ENCODE data around the gene NHS. TPM values are rescaled to one million over a fixed set of nuclear protein-coding genes. Genes with fewer than 3 reads are reported as not detected.

NHS gene
- total RNA-seq, 1 donor from 2014 or later, result 117 TPM

DNA sequence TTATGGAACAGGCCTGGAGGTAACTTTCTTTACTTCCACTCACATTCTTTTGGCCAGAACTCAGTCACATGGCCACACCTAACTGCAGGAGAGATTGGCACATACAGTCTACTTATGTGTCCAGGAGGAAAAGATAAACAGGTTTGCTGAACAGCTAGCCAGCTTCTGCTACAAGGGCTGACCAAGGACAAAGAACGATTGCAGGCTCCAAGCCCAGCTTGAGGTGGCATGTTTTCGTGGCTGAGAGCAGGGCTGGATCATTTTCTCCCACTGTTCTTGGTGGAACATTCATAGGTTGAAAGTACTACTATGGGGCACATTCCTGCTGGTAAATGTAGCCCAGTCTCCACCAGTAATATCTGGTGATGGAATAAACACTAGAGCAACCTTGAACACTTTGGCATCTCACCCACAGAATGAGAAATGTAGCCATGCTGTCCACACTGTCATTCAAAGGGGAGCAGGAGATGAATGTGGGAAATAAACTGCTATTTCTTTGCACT is 28.2 kb downstream of the NHS start:
- Mint-ChIP-seq H3K36me3 (ENCODE audit: insufficient read depth) (peaks cover 7% of the 10 kb centered on the region), H3K4me1 (ENCODE audit: low read depth) (peaks cover 22% of the 10 kb centered on the region), H3K4me3 (ENCODE audit: low read depth) (no peak overlapping the region)

DNA sequence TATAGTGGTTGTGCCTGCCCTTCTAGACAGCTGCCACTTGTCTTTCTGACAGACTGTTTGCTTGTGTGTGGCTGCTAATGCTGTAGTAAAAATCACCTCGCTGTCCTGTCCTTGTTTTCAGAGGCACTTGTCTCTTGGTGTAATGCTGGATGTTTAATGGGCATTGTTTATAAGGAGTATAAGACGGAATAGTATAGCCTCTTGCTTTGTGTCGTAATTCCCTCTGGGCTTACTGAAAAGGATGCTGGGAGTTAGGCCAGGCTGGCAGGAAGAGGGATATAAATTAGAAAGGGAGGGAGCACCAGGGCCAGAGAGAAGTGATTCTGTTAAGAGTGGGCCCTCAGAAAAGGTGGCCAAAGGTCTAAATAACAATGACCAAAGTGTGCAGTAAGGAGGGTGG is 29.0 kb downstream of the NHS start:
- peaks cover 28% of the 10 kb centered on the region for H3K4me1 Mint-ChIP-seq (ENCODE audit: low read depth)
- no peak for DNase-seq (ENCODE audit: low spot score, unreplicated experiment)
- H3K4me3 Mint-ChIP-seq (ENCODE audit: low read depth), result no peak overlapping the region
- TF ChIP-seq, protein P1, sequence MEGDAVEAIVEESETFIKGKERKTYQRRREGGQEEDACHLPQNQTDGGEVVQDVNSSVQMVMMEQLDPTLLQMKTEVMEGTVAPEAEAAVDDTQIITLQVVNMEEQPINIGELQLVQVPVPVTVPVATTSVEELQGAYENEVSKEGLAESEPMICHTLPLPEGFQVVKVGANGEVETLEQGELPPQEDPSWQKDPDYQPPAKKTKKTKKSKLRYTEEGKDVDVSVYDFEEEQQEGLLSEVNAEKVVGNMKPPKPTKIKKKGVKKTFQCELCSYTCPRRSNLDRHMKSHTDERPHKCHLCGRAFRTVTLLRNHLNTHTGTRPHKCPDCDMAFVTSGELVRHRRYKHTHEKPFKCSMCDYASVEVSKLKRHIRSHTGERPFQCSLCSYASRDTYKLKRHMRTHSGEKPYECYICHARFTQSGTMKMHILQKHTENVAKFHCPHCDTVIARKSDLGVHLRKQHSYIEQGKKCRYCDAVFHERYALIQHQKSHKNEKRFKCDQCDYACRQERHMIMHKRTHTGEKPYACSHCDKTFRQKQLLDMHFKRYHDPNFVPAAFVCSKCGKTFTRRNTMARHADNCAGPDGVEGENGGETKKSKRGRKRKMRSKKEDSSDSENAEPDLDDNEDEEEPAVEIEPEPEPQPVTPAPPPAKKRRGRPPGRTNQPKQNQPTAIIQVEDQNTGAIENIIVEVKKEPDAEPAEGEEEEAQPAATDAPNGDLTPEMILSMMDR (IDR thresholded peaks at IDR 0.05; ENCODE audit: unreplicated experiment), result no peak
- H3K27me3 Mint-ChIP-seq, result no peaks in the 10 kb centered on the region
- H3K9me3 Mint-ChIP-seq (ENCODE audit: low read depth), result no peaks in the 10 kb centered on the region
- H3K36me3 Mint-ChIP-seq (ENCODE audit: insufficient read depth), result peaks cover 5% of the 10 kb centered on the region
- peak overlapping the region; percentile 45 for H3K27ac Mint-ChIP-seq

More for the DNA sequence above, 28.2 kb downstream of the NHS start:
- no peak for DNase-seq (ENCODE audit: low spot score, unreplicated experiment)
- Mint-ChIP-seq H3K27me3 (no peaks in the 10 kb centered on the region), H3K27ac (no peak overlapping the region), H3K9me3 (ENCODE audit: low read depth) (peaks cover 3% of the 10 kb centered on the region)
- TF ChIP-seq, protein P1 (IDR thresholded peaks at IDR 0.05; ENCODE audit: unreplicated experiment), result no peak

DNA sequence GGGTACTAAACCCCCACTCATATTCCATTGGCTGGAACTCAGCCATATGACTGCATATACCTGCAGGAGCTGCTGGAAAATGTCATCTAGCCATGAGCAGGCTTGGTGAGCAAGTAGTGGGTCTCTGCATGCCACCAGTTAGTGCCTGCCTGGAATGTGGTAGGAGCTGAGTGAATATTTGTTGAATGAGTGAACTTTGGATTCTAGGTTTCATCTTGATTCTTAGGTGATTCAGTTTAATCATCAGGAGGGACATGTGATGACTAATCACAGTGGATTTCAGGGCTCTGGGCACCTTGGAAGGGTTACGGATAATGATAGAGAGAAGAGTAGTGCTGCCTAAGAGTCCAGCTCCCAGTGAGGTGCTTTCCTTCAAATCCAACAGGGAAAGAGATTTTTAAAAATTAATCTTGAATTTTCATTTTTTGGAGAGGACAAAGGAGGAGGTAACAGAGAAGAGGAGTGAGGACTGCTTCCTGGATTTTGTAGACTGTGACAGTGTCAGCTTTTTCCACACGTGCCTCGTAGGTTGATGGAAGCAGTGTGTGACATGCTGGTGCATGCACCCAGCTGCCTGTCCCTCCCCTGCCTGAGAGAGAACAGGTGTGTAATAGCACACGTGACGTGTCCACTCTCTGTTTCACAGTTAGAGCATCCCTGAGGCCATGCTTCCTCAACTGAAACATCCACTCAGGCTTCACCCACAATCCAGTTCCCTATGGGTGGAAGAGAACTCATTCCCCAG is 30.4 kb downstream of the NHS start:
- TF ChIP-seq, protein P1 (IDR thresholded peaks at IDR 0.05; ENCODE audit: unreplicated experiment), result no peak
- Mint-ChIP-seq H3K27me3 (no peaks in the 10 kb centered on the region), H3K4me3 (ENCODE audit: low read depth) (no peak overlapping the region), H3K36me3 (ENCODE audit: insufficient read depth) (peaks cover 5% of the 10 kb centered on the region), H3K27ac (no peak overlapping the region), H3K4me1 (ENCODE audit: low read depth) (peaks cover 39% of the 10 kb centered on the region), H3K9me3 (ENCODE audit: low read depth) (no peaks in the 10 kb centered on the region)
- no peak for DNase-seq (ENCODE audit: low spot score, unreplicated experiment)

DNA sequence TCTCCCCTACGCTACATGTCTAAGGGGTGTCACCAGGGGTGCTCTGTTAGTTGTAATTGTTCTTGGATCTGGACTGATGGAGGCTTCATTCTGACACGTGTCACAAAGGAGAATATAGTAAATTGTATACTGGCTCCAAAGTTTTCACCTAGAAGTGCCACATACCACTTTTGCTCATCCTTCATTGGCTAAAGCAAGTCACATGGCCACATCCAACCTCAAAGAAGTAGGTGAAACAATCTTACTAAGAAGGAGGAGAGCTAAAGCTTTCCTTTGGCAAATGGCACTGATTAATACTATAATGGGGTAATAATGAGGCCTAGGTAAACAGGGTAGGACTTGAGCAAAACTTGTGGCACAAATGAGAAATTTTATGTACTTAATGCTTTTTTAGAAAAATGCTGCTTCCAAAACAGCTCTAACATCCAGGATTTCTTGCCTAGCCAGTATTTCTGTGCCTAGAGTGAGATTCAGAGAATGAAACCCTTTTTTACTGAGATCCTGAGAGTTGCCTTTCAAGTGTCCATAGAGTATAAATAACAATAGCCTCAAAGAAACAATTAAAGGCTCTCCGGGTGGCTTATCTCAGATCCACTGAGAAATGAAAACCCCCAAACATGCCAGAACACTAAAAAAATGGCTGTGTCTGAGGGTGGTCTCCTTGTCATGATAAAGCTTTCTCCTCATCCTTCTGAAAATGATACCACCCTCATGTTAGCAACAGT is 34.7 kb downstream of the NHS start:
- peak overlapping the region; percentile 62 for H3K27ac Mint-ChIP-seq
- no peaks in the 10 kb centered on the region for H3K27me3 Mint-ChIP-seq
- H3K36me3 Mint-ChIP-seq (ENCODE audit: insufficient read depth), result peaks cover 3% of the 10 kb centered on the region
- no peaks in the 10 kb centered on the region for H3K9me3 Mint-ChIP-seq (ENCODE audit: low read depth)
- H3K4me1 Mint-ChIP-seq (ENCODE audit: low read depth), result peaks cover 51% of the 10 kb centered on the region
- H3K4me3 Mint-ChIP-seq (ENCODE audit: low read depth), result no peak overlapping the region
- TF ChIP-seq, protein P1 (IDR thresholded peaks at IDR 0.05; ENCODE audit: unreplicated experiment), result no peak
- DNase-seq (ENCODE audit: low spot score, unreplicated experiment), result no peak

DNA sequence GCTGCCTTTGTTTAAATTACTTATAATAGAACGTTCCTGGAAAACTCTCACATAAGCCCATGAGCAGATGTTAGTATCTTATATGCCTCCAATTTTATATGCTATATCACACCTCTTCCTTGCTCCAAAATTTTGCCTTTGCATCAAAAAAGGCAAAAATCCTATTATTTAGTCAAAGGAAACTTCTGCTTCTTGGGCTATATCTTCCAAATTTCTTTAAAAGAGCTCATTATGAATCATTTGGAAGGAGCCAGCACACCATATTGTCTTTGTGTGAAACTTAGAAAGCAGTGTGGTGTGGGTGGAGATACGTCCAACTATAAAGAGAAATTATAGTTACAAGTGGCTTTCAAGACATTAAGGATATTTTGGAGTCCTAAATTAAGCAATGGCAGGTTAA is 35.7 kb downstream of the NHS start:
- Mint-ChIP-seq H3K36me3 (ENCODE audit: insufficient read depth) (peaks cover 1% of the 10 kb centered on the region), H3K4me1 (ENCODE audit: low read depth) (peaks cover 56% of the 10 kb centered on the region), H3K27ac (no peak overlapping the region), H3K27me3 (no peaks in the 10 kb centered on the region), H3K4me3 (ENCODE audit: low read depth) (no peak overlapping the region), H3K9me3 (ENCODE audit: low read depth) (no peaks in the 10 kb centered on the region)
- TF ChIP-seq, protein P1 (IDR thresholded peaks at IDR 0.05; ENCODE audit: unreplicated experiment), result no peak
- no peak for DNase-seq (ENCODE audit: low spot score, unreplicated experiment)
